CD4-positive, alpha-beta T cell (primary cell): ENCODE results near the gene ITGB8. TPM values are rescaled to one million over a fixed set of nuclear protein-coding genes. Genes with fewer than 3 reads are reported as not detected.

Experiments
- ATAC-seq: fragments of 200-7000 bp; cut with Tn5 transposase; one replicate; pipeline ENCODE4 v1.10.0; 2022; ENCODE audit warnings: mild to moderate bottlenecking; ENCODE audit not compliant: poor library complexity
- CTCF ChIA-PET: fragments of 350-600 bp; sonication (Branson Sonifier 250); formaldehyde crosslinking; loops from one replicate; lab custom pipeline; 2021; ENCODE audit warnings: antibody characterized with exemption, inconsistent platforms; lab: Charles Lee
- POLR2A ChIA-PET: fragments of 350-600 bp; sonication (Branson Sonifier 250); formaldehyde crosslinking; loops from one replicate; lab custom pipeline; 2021; ENCODE audit warnings: antibody characterized with exemption, inconsistent platforms; lab: Charles Lee
- DNase-seq, 14 experiments: peaks; one replicate each; pipeline ENCODE4 v3.0.0-alpha.2; 2013 to 2020; ENCODE audit warnings: mixed read lengths in 2 of 14
- H3K27ac ChIP-seq, 2 donors: one replicate each; pipeline versions ENCODE4 v1.5.1 to v1.7.0; 2013; ENCODE audit warnings: low read length in 2 of 2, low read depth in 1 of 2, mild to moderate bottlenecking in 1 of 2
- H3K27me3 ChIP-seq, 2 experiments: 1 replicate in 1 of 2; 2 replicates in 1 of 2; pipeline versions ENCODE4 v1.6.1 to v1.7.0; 2013; ENCODE audit warnings: low read length in 2 of 2, control low read depth in 1 of 2, mild to moderate bottlenecking in 1 of 2, moderate library complexity in 1 of 2; ENCODE audit not compliant: insufficient read depth in 2 of 2, control insufficient read depth in 1 of 2
- H3K36me3 ChIP-seq: one replicate; pipeline ENCODE4 v1.6.1; 2013; ENCODE audit warnings: low read length, control low read depth; ENCODE audit not compliant: insufficient read depth
- H3K4me1 ChIP-seq: one replicate; pipeline ENCODE4 v1.6.1; 2013; ENCODE audit warnings: low read length, control low read depth; ENCODE audit not compliant: insufficient read depth
- H3K4me3 ChIP-seq: one replicate; pipeline ENCODE4 v1.5.1; 2013; ENCODE audit warnings: mild to moderate bottlenecking, low read length, moderate library complexity
- H3K9me3 ChIP-seq, 2 experiments: 1 replicate in 1 of 2; 2 replicates in 1 of 2; pipeline versions ENCODE4 v1.6.1 to v1.7.0; 2013; ENCODE audit warnings: low read length in 2 of 2, mild to moderate bottlenecking in 2 of 2, control low read depth in 1 of 2, moderate library complexity in 1 of 2; ENCODE audit not compliant: control insufficient read depth in 1 of 2, insufficient read depth in 1 of 2
- H3K27ac Mint-ChIP-seq: one replicate; pipeline ENCODE4 v1.8.0; 2020; ENCODE audit warnings: mixed read lengths
- H3K27me3 Mint-ChIP-seq: one replicate; pipeline ENCODE4 v1.8.0; 2021; ENCODE audit warnings: mixed read lengths
- H3K36me3 Mint-ChIP-seq: one replicate; pipeline ENCODE4 v1.8.0; 2021; ENCODE audit warnings: low read depth, mixed read lengths
- H3K4me1 Mint-ChIP-seq: one replicate; pipeline ENCODE4 v1.8.0; 2021; ENCODE audit warnings: low read depth, mixed read lengths
- H3K4me3 Mint-ChIP-seq: one replicate; pipeline ENCODE4 v1.8.0; 2020; ENCODE audit warnings: mild to moderate bottlenecking, mixed read lengths
- H3K9me3 Mint-ChIP-seq: one replicate; pipeline ENCODE4 v1.8.0; 2020; ENCODE audit warnings: mixed read lengths
- intact Hi-C, 2 experiments: fragments of 100-400 bp; cut with DNase I in 1 of 2; cut with micrococcal nuclease in 1 of 2; formaldehyde crosslinking; loops; one replicate each; pipeline versions ENCODE4 v1.15.1 to v1.9.0; 2023 to 2025; cut with DNase I, micrococcal nuclease
- total RNA-seq, 174 experiments: library from RNA in 2 of 174; stranded (reverse) in 2 of 174; gene quantifications; one replicate each; pipeline ENCODE4 v1.2.3 and lab custom pipeline; 2021 to 2026
- TF ChIP-seq, protein P1 (sequence below): fragments of 200-600 bp; IDR thresholded peaks from one replicate; pipeline ENCODE4 v1.8.0; 2022; ENCODE audit warnings: antibody characterized with exemption, mild to moderate bottlenecking

The ITGB8 gene
- total RNA-seq, 2 experiments from 2014 or later = not detected

DNA sequence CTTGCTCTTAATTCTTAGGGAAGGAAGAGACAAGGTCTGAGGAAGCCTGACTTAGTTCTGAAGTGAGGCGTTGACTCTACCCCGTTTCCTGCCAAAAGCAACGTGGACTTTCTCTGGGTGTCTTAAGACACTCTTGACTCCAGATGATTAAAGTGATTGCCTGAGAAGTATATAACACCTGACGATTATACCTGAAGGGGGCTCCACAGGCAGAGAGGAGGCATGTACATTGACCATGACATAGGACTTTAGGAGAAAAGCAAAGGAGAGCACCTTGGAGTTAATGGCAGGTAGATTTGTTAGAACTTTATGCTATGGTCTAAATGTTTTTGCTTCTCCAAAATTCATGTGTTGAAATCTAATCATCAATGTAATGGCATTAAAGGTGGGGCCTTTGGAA lies 15.9 kb downstream of the ITGB8 start:
- H3K27me3 Mint-ChIP-seq = peaks cover 4% of the 10 kb centered on the region
- intact Hi-C loops = no loop called here

DNA sequence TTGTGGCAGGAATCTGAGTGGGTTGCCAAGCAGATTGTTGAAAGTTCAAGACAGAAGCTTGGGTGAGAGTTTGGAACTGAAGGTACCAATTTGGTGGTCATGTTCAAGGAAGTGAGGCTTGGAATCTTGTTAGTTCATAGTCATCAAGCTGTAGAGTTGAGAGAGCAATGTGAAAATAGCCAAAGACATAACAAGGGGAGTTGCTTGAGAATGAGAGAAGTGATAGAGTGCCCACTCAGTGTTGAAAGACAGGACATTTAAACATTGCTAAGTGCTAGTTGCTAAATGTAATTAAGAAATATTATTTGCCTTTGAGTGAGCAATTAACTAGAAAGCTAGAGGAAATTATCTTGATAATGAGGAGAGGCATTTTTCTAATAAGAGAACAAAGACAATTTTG lies 17.0 kb downstream of the ITGB8 start:
- Histone ChIP-seq H3K4me3 (no peak overlapping the region), H3K27me3 (no peaks in the 10 kb centered on the region), H3K36me3 (no peaks in the 10 kb centered on the region), H3K27ac (no peak overlapping the region), H3K9me3 (no peaks in the 10 kb centered on the region), H3K4me1 (no peaks in the 10 kb centered on the region)
- no peaks in the 10 kb centered on the region for H3K36me3 Mint-ChIP-seq
- DNase-seq (no peak), ATAC-seq (no peak)
- TF ChIP-seq, protein P1, sequence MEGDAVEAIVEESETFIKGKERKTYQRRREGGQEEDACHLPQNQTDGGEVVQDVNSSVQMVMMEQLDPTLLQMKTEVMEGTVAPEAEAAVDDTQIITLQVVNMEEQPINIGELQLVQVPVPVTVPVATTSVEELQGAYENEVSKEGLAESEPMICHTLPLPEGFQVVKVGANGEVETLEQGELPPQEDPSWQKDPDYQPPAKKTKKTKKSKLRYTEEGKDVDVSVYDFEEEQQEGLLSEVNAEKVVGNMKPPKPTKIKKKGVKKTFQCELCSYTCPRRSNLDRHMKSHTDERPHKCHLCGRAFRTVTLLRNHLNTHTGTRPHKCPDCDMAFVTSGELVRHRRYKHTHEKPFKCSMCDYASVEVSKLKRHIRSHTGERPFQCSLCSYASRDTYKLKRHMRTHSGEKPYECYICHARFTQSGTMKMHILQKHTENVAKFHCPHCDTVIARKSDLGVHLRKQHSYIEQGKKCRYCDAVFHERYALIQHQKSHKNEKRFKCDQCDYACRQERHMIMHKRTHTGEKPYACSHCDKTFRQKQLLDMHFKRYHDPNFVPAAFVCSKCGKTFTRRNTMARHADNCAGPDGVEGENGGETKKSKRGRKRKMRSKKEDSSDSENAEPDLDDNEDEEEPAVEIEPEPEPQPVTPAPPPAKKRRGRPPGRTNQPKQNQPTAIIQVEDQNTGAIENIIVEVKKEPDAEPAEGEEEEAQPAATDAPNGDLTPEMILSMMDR = no peak
- CTCF ChIA-PET = no interaction called here
- no peaks in the 10 kb centered on the region for H3K4me1 Mint-ChIP-seq
- no peak overlapping the region for H3K4me3 Mint-ChIP-seq
- peaks cover 4% of the 10 kb centered on the region for H3K9me3 Mint-ChIP-seq
- intact Hi-C loops = no loop called here
- no peak overlapping the region for H3K27ac Mint-ChIP-seq
- POLR2A ChIA-PET = no interaction called here
- peaks cover 4% of the 10 kb centered on the region for H3K27me3 Mint-ChIP-seq

More for the DNA sequence above, 15.9 kb downstream of the ITGB8 start:
- Mint-ChIP-seq H3K9me3 (peaks cover 4% of the 10 kb centered on the region), H3K36me3 (no peaks in the 10 kb centered on the region), H3K4me1 (no peaks in the 10 kb centered on the region), H3K4me3 (no peak overlapping the region), H3K27ac (no peak overlapping the region)
- no peaks in the 10 kb centered on the region for H3K27me3 ChIP-seq
- CTCF ChIA-PET = no interaction called here
- H3K4me1 ChIP-seq = no peaks in the 10 kb centered on the region
- no peak for ATAC-seq
- no peak overlapping the region for H3K27ac ChIP-seq
- POLR2A ChIA-PET = no interaction called here
- TF ChIP-seq, protein P1 = no peak
- H3K9me3 ChIP-seq = no peaks in the 10 kb centered on the region
- H3K36me3 ChIP-seq = no peaks in the 10 kb centered on the region
- H3K4me3 ChIP-seq = no peak overlapping the region
- DNase-seq = no peak

DNA sequence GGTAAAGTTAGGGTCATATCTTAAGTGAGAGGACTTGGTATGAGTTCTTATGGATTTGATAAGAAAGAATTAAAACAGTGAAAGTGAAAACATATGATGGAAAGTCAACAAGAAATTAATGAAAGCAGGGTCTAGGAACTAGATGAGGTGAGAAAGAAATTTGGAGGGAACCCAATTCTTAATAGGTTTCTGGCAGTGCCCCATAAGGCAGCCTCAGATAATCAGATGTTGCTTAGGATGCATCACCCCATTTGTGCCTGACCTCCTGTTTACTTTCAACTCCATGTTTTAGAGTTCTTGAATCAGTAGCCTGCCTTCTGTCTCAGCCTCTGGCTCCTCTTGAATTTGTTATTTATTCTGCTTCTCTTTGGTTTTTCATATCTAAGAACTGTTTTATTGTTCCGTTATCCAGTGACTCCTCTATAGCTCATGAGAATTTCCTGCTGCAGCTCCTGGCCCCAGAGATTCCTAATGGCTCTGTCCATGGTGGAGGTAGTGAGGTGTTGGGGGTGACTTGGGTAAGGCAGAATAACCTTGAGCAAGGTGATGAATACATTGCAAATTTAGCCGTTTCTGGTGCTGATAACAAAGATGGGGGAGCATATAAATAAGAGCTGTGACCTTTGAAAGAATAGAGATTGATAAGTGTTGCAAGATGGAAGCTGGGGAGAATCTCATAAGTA lies 17.6 kb downstream of the ITGB8 start:
- ATAC-seq = no peak
- POLR2A ChIA-PET = no interaction called here
- H3K27ac Mint-ChIP-seq = no peak overlapping the region

More for the DNA sequence above, 17.6 kb downstream of the ITGB8 start:
- CTCF ChIA-PET = no interaction called here
- H3K4me1 Mint-ChIP-seq = no peaks in the 10 kb centered on the region
- Histone ChIP-seq H3K27me3 (no peaks in the 10 kb centered on the region), H3K36me3 (no peaks in the 10 kb centered on the region), H3K27ac (no peak overlapping the region), H3K4me1 (no peaks in the 10 kb centered on the region), H3K9me3 (no peaks in the 10 kb centered on the region), H3K4me3 (no peak overlapping the region)
- H3K9me3 Mint-ChIP-seq = peaks cover 4% of the 10 kb centered on the region
- intact Hi-C loops = no loop called here
- H3K27me3 Mint-ChIP-seq = peaks cover 4% of the 10 kb centered on the region
- DNase-seq = no peak
- H3K36me3 Mint-ChIP-seq = no peaks in the 10 kb centered on the region
- TF ChIP-seq, protein P1 = no peak
- H3K4me3 Mint-ChIP-seq = no peak overlapping the region
